H1 (cell line): ENCODE data around the gene ROS1. TPM values are rescaled to one million over a fixed set of nuclear protein-coding genes. Genes with fewer than 3 reads are reported as not detected.

Source experiments
- CTCF ChIA-PET: fragments of 300-600 bp; sonication (Branson Sonifier 250); formaldehyde crosslinking; loops from one replicate; lab custom pipeline; 2021; ENCODE audit not compliant: partially characterized antibody; lab: Charles Lee
- POLR2A ChIA-PET: fragments of 300-600 bp; sonication (Branson Sonifier 250); formaldehyde crosslinking; loops from one replicate; lab custom pipeline; 2021; ENCODE audit warnings: inconsistent platforms; ENCODE audit not compliant: partially characterized antibody; lab: Charles Lee
- DNase-seq, 2 experiments: peaks; one replicate each; pipeline versions ENCODE4 v3.0.0 to v3.0.0-alpha.2; 2010 to 2022; ENCODE audit warnings: low spot score in 2 of 2, low read depth in 1 of 2, mixed read lengths in 1 of 2
- FAIRE-seq: peaks from 2 replicates; lab custom pipeline; 2011; peaks lifted over from hg19 to GRCh38; lab: Jason Lieb, UNC
- H2AFZ ChIP-seq: 2 replicates; pipeline ENCODE4 v1.8.1; 2012; ENCODE audit warnings: low read length, inconsistent platforms
- H2AK5ac ChIP-seq: 2 replicates; pipeline ENCODE4 v1.6.1; 2013; ENCODE audit warnings: low read depth, low read length
- H2BK120ac ChIP-seq: replicated peaks from 2 replicates; pipeline ENCODE3; 2013; ENCODE audit warnings: low read depth, low read length, inconsistent platforms
- H2BK12ac ChIP-seq: 2 replicates; pipeline ENCODE4 v1.6.1; 2013; ENCODE audit warnings: low read depth, low read length
- H2BK15ac ChIP-seq: 2 replicates; pipeline ENCODE4 v1.6.1; 2013; ENCODE audit warnings: low read length
- H2BK20ac ChIP-seq: 2 replicates; pipeline ENCODE4 v1.6.1; 2013; ENCODE audit warnings: low read length
- H2BK5ac ChIP-seq: 2 replicates; pipeline ENCODE4 v1.6.1; 2013; ENCODE audit warnings: low read depth, low read length
- H3K14ac ChIP-seq: 2 replicates; pipeline ENCODE4 v1.6.1; 2013; ENCODE audit warnings: inconsistent platforms; ENCODE audit not compliant: insufficient read length
- H3K18ac ChIP-seq: 2 replicates; pipeline ENCODE4 v1.6.1; 2013; ENCODE audit warnings: low read length; ENCODE audit errors: extremely low read depth
- H3K23ac ChIP-seq: 2 replicates; pipeline ENCODE4 v1.6.1; 2013; ENCODE audit warnings: inconsistent platforms; ENCODE audit not compliant: insufficient read length
- H3K23me2 ChIP-seq: 2 replicates; pipeline ENCODE4 v1.6.1; 2013; ENCODE audit warnings: low read depth, low read length
- H3K27ac ChIP-seq: 2 replicates; pipeline ENCODE4 v1.6.1; 2011; ENCODE audit warnings: low read depth, low read length, inconsistent platforms
- H3K27me3 ChIP-seq, 4 experiments: replicated peaks in 1 of 4; 1 replicate in 1 of 4; 2 replicates in 3 of 4; pipeline versions ENCODE4 v1.6.1 to v1.8.1; 2011 to 2013; ENCODE audit warnings: low read length in 3 of 4, mild to moderate bottlenecking in 3 of 4, inconsistent platforms in 2 of 4, mixed read lengths in 2 of 4, moderate library complexity in 1 of 4; ENCODE audit not compliant: control insufficient read depth in 3 of 4, insufficient read depth in 3 of 4; ENCODE audit errors: extremely low read depth in 1 of 4
- H3K36me3 ChIP-seq, 4 experiments: 2 replicates each; pipeline versions ENCODE4 v1.6.1 to v1.8.1; 2011 to 2013; ENCODE audit warnings: mild to moderate bottlenecking in 4 of 4, low read length in 3 of 4, moderate library complexity in 2 of 4, control low read depth in 1 of 4, inconsistent platforms in 1 of 4; ENCODE audit not compliant: insufficient read depth in 4 of 4, control insufficient read depth in 2 of 4
- H3K4ac ChIP-seq: replicated peaks from 2 replicates; pipeline ENCODE3; 2013; ENCODE audit warnings: low read length, low read depth, mixed read lengths, inconsistent platforms; ENCODE audit not compliant: insufficient read length
- H3K4me1 ChIP-seq, 4 experiments: replicated peaks in 1 of 4; 1 replicate in 1 of 4; 2 replicates in 3 of 4; pipeline versions ENCODE4 v1.6.1 to v1.8.1; 2011 to 2013; ENCODE audit warnings: low read length in 3 of 4, inconsistent platforms in 2 of 4, mixed read lengths in 1 of 4; ENCODE audit not compliant: insufficient read depth in 4 of 4, control insufficient read depth in 3 of 4
- H3K4me2 ChIP-seq, 2 experiments: 2 replicates each; pipeline versions ENCODE4 v1.6.1 to v1.8.1; 2011 to 2013; ENCODE audit warnings: low read depth in 2 of 2, low read length in 2 of 2, control low read depth in 1 of 2, inconsistent platforms in 1 of 2, mild to moderate bottlenecking in 1 of 2; ENCODE audit not compliant: insufficient read depth in 1 of 2
- H3K4me3 ChIP-seq, 4 experiments: fragments of 200-600, 300-600 bp in 1 of 4; sonication (generic), shearing (Covaris generic), sonication (Bioruptor Twin) in 1 of 4; 2 replicates each; pipeline versions ENCODE4 v1.5.1 to v1.8.1; 2011 to 2016; ENCODE audit warnings: low read length in 4 of 4, low read depth in 3 of 4, control low read depth in 2 of 4, inconsistent platforms in 2 of 4, mild to moderate bottlenecking in 2 of 4, mixed read lengths in 1 of 4, moderate library complexity in 1 of 4; ENCODE audit not compliant: insufficient read depth in 2 of 4; ENCODE audit errors: extremely low read depth in 1 of 4
- H3K56ac ChIP-seq: replicated peaks from 2 replicates; pipeline ENCODE3; 2013; ENCODE audit warnings: low read depth, mild to moderate bottlenecking, mixed read lengths, low read length, inconsistent platforms; ENCODE audit not compliant: insufficient read length
- H3K79me1 ChIP-seq: 2 replicates; pipeline ENCODE4 v1.6.1; 2013; ENCODE audit warnings: low read depth, low read length, control low read depth
- H3K79me2 ChIP-seq, 2 experiments: 2 replicates each; pipeline versions ENCODE4 v1.6.1 to v1.8.1; 2012 to 2013; ENCODE audit warnings: low read length in 2 of 2, mild to moderate bottlenecking in 2 of 2, inconsistent platforms in 1 of 2; ENCODE audit not compliant: insufficient read depth in 2 of 2, control insufficient read depth in 1 of 2
- H3K9ac ChIP-seq, 4 experiments: replicated peaks in 1 of 4; 1 replicate in 1 of 4; 2 replicates in 3 of 4; pipeline versions ENCODE4 v1.6.1 to v1.8.1; 2011 to 2013; ENCODE audit warnings: low read depth in 3 of 4, low read length in 3 of 4, control low read depth in 2 of 4, mild to moderate bottlenecking in 2 of 4, moderate library complexity in 2 of 4, inconsistent platforms in 1 of 4; ENCODE audit errors: extremely low read depth in 1 of 4
- H3K9me3 ChIP-seq, 2 experiments: 2 replicates each; pipeline versions ENCODE4 v1.6.1 to v1.8.1; 2012 to 2013; ENCODE audit warnings: mild to moderate bottlenecking in 2 of 2, moderate library complexity in 2 of 2, control low read depth in 1 of 2, inconsistent platforms in 1 of 2, low read depth in 1 of 2, low read length in 1 of 2, mixed read lengths in 1 of 2; ENCODE audit not compliant: insufficient read depth in 2 of 2
- H4K20me1 ChIP-seq, 2 experiments: replicated peaks in 1 of 2; 2 replicates each; pipeline versions ENCODE3 to v1.8.1; 2011 to 2013; ENCODE audit warnings: inconsistent platforms in 2 of 2, low read length in 2 of 2, mild to moderate bottlenecking in 1 of 2; ENCODE audit not compliant: insufficient read depth in 2 of 2, control insufficient read depth in 1 of 2
- H4K5ac ChIP-seq: 2 replicates; pipeline ENCODE4 v1.6.1; 2013; ENCODE audit warnings: low read length, low read depth, mixed read lengths, inconsistent platforms; ENCODE audit not compliant: insufficient read length
- H4K8ac ChIP-seq: 2 replicates; pipeline ENCODE4 v1.8.0; 2013; ENCODE audit warnings: mild to moderate bottlenecking, moderate library complexity, low read length, inconsistent platforms; ENCODE audit not compliant: insufficient read depth; ENCODE audit errors: extremely low read depth
- H4K91ac ChIP-seq: replicated peaks from 2 replicates; pipeline ENCODE3; 2013; ENCODE audit warnings: low read length, mixed read lengths, inconsistent platforms; ENCODE audit not compliant: insufficient read length
- BCL11A ChIP-seq, 2 experiments: IDR thresholded peaks; one replicate each; pipeline ENCODE4 v1.6.1; 2011; ENCODE audit warnings: low read depth in 2 of 2, low read length in 2 of 2, mild to moderate bottlenecking in 2 of 2
- EGR1 ChIP-seq: IDR thresholded peaks from 2 replicates; pipeline ENCODE4 v1.6.1; 2011; ENCODE audit warnings: low read depth, low read length, borderline replicate concordance
- GTF2F1 ChIP-seq: IDR thresholded peaks from 2 replicates; pipeline ENCODE4 v1.6.1; 2012; ENCODE audit warnings: low read depth, low read length, improper control_type of control experiment, borderline replicate concordance
- RAD21 ChIP-seq, 2 experiments: IDR thresholded peaks in 1 of 2; conservative IDR thresholded peaks in 1 of 2; 2 replicates each; pipeline ENCODE4 v1.6.1; 2011; ENCODE audit warnings: low read depth in 2 of 2, low read length in 2 of 2, improper control_type of control experiment in 1 of 2, inconsistent platforms in 1 of 2, mild to moderate bottlenecking in 1 of 2, moderate library complexity in 1 of 2
- RBBP5 ChIP-seq: IDR thresholded peaks from 2 replicates; pipeline ENCODE4 v1.7.1; 2012; ENCODE audit warnings: low read depth, mild to moderate bottlenecking, inconsistent platforms, low read length, moderate library complexity, borderline replicate concordance
- WGBS, 2 experiments: shearing (Covaris generic) in 1 of 2; methylation state at CpG; one replicate each; pipeline versions ENCODE4 v1.1.6 to v1.1.7; 2013 to 2015; ENCODE audit warnings: low lambda C conversion rate in 2 of 2, mixed read lengths in 2 of 2, inconsistent platforms in 1 of 2, low coverage in 1 of 2, missing lambda C conversion rate in 1 of 2; ENCODE audit not compliant: insufficient replicate concordance in 2 of 2, insufficient coverage in 1 of 2, insufficient read length in 1 of 2; ENCODE audit errors: extremely low coverage in 1 of 2, missing lambda C conversion rate in 1 of 2; 5-methylcytosine and 5-hydroxymethylcytosine counted together
- polyA plus RNA-seq, 7 experiments: library from polyadenylated mRNA; depleted of rRNA in 3 of 7; stranded (reverse) in 5 of 7; unstranded in 2 of 7; fragments of >200 nt in 5 of 7; fragments of 200-250 nt in 2 of 7; gene quantifications; 1 replicate in 5 of 7; 2 replicates in 1 of 7; 4 replicates in 1 of 7; pipeline versions ENCODE4 v1.2.1 to v1.2.3, GENCODE V29; 2011 to 2013; ENCODE audit warnings: missing spikeins in 2 of 7, mixed read lengths in 2 of 7
- total RNA-seq: library from RNA; stranded (reverse); fragmentation: NEBNext Ultra II Directional; extraction: Animal tissue kit (Norgen Biotek cat#: 25700); gene quantifications from 2 replicates; pipeline ENCODE4 v1.2.1, GENCODE V29; 2021
- TF ChIP-seq, protein P1 (sequence below): IDR thresholded peaks from 2 replicates; pipeline ENCODE4 v1.6.1; 2011; ENCODE audit warnings: low read depth, mild to moderate bottlenecking, low read length; ENCODE audit not compliant: insufficient read depth
- TF ChIP-seq, protein P2 (sequence below): IDR thresholded peaks from 2 replicates; pipeline ENCODE4 v1.6.1; 2012; ENCODE audit warnings: low read length, inconsistent platforms
- TF ChIP-seq, protein P3 (sequence below), 3 experiments: IDR thresholded peaks; 1 replicate in 2 of 3; 2 replicates in 1 of 3; pipeline versions ENCODE4 v1.5.1 to v1.6.1; 2011; ENCODE audit warnings: low read length in 3 of 3, mild to moderate bottlenecking in 3 of 3, inconsistent platforms in 2 of 3, low read depth in 1 of 3, moderate library complexity in 1 of 3; ENCODE audit not compliant: insufficient read depth in 1 of 3; ENCODE audit errors: control extremely low read depth in 1 of 3

The ROS1 gene
- total and polyA plus RNA-seq, 2 of the 8 experiments (the other 6 are each of a cell fraction or from before 2014, with no cell fraction given) = not detected

DNA sequence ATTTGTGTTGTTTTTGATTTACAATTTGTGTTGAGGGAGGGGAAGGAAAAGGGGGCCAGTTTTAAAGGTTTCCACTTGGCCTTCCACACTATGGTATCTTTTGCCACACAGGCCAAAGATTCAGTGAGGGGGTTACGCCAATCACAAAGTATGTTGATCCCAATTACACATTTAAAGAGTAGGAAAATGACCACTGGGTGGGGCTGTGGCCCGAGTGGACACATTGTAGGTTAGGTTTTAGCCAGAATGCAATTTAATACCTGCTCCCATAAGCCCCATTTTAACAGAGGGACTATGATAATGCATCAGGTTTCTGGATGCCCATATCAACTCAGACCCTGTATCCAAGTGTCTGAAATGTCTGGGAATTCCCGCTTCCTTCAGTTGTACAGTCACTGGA lies 144.8 kb downstream of the ROS1 start:
- ChIA-PET POLR2A (no interaction called here), CTCF (interaction anchor here (1.0 to 1.2 kb wide), 3 partner anchors 9 to 306 kb away, joined by 3 read pairs; no protein-coding TSS in a partner anchor)
- peak; percentile 32 for FAIRE-seq
- Histone ChIP-seq H3K9me3 (no peaks in the 10 kb centered on the region), H2BK12ac (no peak overlapping the region), H3K56ac (no peak overlapping the region), H2BK5ac (no peak overlapping the region), H3K23me2 (no peaks in the 10 kb centered on the region), H3K9ac (no peak overlapping the region), H3K79me2 (no peaks in the 10 kb centered on the region), H2BK15ac (no peak overlapping the region), H2AK5ac (no peak overlapping the region), H4K8ac (no peak overlapping the region), H3K79me1 (no peaks in the 10 kb centered on the region), H2BK20ac (no peak overlapping the region), H4K20me1 (no peaks in the 10 kb centered on the region), H3K36me3 (no peaks in the 10 kb centered on the region), H2AFZ (no peak overlapping the region), H3K18ac (no peak overlapping the region), H3K14ac (no peak overlapping the region), H3K4me1 (no peaks in the 10 kb centered on the region), H4K91ac (no peak overlapping the region), H3K27ac (no peak overlapping the region), H2BK120ac (no peak overlapping the region), H4K5ac (no peak overlapping the region), H3K4ac (no peak overlapping the region), H3K4me2 (no peak overlapping the region), H3K4me3 (no peak overlapping the region), H3K23ac (no peak overlapping the region), H3K27me3 (peaks cover 0 to 1% (median 0%) of the 10 kb centered on the region in 4 experiments; a peak in 2 of 7 replicates)
- DNase-seq = peak in 1 of 2 experiments; percentile 56
- 79% methylated on average over 3 of the region's 3 CpGs; no CpG with 5 or more reads in 1 of the 2 experiments for WGBS, 2 experiments
- TF ChIP-seq RAD21 (IDR thresholded peaks at IDR 0.05 in 1 of 2, conservative IDR thresholded peaks at IDR 0.05 in 1 of 2; ENCODE audit: low read depth in 2 of 2, low read length in 2 of 2) = peak; percentile 38 to 39; a peak in 3 of 4 replicates
- TF ChIP-seq, protein P1, sequence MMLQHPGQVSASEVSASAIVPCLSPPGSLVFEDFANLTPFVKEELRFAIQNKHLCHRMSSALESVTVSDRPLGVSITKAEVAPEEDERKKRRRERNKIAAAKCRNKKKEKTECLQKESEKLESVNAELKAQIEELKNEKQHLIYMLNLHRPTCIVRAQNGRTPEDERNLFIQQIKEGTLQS = no peak
- no peak for TF ChIP-seq EGR1
- TF ChIP-seq, protein P2, sequence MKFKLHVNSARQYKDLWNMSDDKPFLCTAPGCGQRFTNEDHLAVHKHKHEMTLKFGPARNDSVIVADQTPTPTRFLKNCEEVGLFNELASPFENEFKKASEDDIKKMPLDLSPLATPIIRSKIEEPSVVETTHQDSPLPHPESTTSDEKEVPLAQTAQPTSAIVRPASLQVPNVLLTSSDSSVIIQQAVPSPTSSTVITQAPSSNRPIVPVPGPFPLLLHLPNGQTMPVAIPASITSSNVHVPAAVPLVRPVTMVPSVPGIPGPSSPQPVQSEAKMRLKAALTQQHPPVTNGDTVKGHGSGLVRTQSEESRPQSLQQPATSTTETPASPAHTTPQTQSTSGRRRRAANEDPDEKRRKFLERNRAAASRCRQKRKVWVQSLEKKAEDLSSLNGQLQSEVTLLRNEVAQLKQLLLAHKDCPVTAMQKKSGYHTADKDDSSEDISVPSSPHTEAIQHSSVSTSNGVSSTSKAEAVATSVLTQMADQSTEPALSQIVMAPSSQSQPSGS = no peak
- TF ChIP-seq, protein P3, sequence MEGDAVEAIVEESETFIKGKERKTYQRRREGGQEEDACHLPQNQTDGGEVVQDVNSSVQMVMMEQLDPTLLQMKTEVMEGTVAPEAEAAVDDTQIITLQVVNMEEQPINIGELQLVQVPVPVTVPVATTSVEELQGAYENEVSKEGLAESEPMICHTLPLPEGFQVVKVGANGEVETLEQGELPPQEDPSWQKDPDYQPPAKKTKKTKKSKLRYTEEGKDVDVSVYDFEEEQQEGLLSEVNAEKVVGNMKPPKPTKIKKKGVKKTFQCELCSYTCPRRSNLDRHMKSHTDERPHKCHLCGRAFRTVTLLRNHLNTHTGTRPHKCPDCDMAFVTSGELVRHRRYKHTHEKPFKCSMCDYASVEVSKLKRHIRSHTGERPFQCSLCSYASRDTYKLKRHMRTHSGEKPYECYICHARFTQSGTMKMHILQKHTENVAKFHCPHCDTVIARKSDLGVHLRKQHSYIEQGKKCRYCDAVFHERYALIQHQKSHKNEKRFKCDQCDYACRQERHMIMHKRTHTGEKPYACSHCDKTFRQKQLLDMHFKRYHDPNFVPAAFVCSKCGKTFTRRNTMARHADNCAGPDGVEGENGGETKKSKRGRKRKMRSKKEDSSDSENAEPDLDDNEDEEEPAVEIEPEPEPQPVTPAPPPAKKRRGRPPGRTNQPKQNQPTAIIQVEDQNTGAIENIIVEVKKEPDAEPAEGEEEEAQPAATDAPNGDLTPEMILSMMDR (IDR thresholded peaks at IDR 0.05; ENCODE audit: control extremely low read depth in 1 of 3, insufficient read depth in 1 of 3, low read depth in 1 of 3, low read length in 3 of 3) = peak in 2 of 3 experiments; percentile 34 to 54; a peak in 2 of 4 replicates
- no peak for TF ChIP-seq RBBP5
- no peak for TF ChIP-seq GTF2F1
- no peak for TF ChIP-seq BCL11A (IDR thresholded peaks at IDR 0.05; ENCODE audit: low read depth in 2 of 2, low read length in 2 of 2)
